Urothelium cell line (cell line): ENCODE measurements around the gene NALCN.

Experiments
- DNase-seq: peaks from one replicate; pipeline ENCODE4 v3.0.0; 2011; ENCODE audit warnings: low spot score, mixed read lengths
- FAIRE-seq: peaks from 2 replicates; lab custom pipeline; 2011; peaks lifted over from hg19 to GRCh38; lab: Jason Lieb, UNC

NALCN gene

DNA sequence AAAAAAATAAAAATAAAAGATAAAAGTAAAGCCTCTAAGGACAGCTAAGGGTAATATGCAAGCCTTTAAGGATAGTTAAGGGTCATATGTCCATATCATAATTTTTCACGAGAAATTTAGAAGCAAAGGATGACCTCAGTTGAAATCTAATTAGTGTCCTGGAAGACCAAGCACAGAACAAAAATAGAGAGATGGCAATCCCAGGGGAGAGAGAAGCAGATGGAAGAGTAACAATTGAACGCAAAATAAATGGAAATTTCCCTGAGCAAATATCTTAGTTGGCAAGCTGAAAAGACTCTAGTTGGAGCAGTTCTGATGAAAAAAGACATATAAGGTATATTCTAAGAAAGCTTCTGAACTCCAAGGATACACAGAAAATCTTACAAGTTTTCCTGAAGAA is 275.4 kb downstream of the NALCN start:
- FAIRE-seq, result no peak
- no peak for DNase-seq

DNA sequence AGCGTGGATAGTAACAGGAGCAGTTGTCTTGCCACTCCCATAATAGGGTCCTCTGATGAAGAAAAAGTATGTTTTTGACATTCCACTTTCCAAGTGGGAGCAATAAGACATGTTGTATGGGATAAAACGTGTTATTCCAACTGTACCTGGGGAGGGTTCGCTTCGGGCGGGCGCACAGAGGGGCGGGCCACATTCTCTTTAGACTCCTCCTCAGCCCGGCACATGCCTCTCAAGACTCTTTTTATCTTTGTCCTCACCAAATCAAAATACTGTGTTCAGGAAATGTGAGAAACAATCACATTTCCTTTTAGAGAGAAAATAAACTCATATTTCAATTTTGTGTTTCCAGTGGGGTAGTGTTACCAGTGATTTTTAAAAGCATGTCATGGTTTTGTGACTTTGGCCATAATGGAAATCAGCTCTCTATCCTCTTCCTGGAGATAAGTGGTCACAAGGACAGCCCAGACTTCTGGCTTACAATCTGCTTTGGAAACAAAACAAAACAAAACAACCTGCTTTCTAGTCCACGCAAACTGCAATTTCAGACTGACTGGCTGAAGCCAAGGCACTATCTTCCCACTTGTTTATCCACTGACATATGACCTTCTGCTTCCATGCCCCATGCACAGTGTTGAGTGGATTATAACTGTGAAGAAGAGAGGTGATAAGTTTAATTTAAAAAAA is 276.1 kb downstream of the NALCN start:
- DNase-seq (no peak), FAIRE-seq (no peak)

DNA sequence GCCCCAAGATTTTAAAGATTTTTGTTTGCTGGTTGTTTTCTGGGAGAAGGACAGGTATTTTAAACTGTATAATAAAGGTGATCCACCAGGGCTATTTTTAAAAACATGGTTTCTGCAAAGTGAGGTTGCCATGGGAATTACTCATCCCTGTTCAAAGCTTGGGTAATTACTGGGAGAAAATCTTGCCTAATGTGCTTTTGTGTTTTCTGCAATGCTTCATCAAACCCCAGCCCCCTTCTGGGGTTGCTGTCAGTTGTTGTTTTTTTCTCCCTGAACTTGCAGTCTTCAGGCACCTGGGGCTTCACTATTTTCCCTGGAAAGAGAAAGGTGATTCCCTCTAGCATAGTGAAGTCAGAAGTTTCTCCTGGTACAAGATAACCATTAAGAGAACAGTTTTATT is 277.2 kb downstream of the NALCN start:
- no peak for DNase-seq
- FAIRE-seq, result no peak

DNA sequence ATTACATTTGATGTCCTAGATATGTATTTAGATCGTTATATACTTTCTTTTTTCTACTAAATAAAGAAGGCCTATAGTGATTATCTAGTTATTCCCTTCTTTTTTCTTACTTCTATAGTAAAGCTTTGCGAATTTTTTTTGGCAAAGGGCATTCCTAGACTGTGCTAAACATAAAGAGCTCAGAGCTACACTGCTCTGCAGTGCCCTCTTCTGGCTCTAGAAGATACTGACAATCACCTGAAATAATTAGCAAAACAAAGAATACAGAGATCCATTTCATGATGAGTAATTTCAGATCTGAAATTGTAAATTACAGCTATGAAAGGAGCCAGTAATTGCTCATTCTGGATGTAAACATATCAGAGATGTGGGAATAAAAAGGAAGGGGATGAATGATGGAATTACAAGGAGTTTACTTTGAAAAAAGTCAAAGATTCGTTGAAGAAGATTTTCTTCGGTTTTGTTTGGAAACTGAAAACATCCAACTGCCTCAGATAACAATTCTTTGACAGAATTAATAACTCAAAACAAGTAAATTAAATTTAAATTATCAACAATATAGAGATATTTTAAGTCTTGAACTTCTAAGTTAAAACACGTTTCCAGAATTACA is 288.5 kb downstream of the NALCN start:
- peak; percentile 40 for DNase-seq
- FAIRE-seq, result no peak

DNA sequence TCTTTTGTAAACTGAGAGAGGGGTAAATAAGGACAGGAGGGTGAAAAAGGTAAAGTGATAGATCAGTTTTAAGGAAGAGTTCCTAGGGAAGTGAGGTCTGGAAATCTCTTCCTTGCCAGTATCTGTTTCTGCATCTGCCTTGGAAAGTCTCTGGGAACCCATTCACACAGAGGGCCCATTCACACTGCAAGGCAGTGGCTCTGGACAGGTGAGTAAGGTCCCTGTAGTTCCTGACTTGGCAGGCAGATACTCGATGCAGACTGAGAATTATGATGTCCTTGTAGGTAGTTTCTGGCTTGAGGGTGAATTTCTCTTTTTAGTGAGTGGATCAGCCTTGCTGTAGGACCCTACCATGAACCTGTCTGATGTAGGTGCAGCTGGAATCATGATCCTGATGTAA is 293.3 kb downstream of the NALCN start:
- DNase-seq (no peak), FAIRE-seq (no peak)

DNA sequence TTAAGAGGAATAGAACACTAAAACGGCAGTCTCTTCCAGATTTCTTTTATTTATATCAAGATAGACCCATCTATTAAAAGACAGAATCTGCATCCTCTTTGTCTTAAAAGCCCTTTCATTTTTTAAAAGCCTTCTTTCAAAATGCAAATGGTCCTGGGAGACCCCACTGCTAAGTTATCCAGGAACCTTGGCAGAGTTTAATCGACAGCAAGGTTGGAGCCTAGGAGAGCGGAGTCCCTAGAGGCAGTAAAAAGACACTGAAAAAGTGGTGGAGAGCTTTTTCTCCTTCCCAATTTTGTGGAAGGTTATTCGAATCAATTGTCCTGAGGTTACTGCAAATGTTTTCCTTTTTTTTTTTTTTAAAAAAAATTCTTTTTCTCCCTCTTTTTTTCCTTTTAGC is 294.7 kb downstream of the NALCN start:
- DNase-seq (no peak), FAIRE-seq (no peak)

DNA sequence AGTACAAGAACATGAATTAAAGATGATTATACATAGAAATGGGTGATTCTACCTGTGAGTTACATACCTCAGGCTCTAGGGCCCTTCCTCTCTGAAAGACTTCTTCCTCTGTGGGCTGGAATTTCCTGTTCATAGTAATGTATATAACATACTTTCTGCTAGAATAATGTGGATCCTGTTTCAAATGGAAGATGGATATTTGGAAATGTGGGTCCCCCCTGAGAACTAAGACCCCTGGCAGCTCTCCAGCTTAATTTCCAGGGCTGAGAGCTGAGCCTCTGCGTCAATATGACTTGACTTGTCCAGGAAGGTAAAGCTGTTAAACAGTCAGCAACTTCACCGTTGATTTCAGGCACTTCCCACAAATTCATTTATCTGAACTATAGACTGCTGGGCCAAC is 296.3 kb downstream of the NALCN start:
- DNase-seq, result no peak
- FAIRE-seq, result no peak

DNA sequence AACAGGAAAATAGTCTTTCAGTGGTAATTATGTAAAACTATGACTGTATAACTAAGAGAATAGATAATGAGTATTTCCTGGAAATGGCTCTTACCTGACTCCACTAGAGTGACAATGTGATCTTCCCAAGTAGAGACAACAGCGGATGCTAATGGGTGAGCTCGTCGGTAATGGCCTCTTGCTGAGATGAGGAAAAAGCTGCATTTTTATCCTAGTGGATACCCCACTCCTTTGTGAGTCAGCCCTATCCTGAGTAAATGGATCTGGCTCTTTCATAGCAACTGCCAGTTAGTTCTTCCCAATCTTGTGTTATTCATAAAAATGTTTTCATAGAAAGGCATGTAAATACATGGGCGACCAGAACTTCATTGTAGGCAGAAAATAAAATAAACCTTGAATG is 299.5 kb downstream of the NALCN start:
- DNase-seq, result no peak
- FAIRE-seq, result no peak

DNA sequence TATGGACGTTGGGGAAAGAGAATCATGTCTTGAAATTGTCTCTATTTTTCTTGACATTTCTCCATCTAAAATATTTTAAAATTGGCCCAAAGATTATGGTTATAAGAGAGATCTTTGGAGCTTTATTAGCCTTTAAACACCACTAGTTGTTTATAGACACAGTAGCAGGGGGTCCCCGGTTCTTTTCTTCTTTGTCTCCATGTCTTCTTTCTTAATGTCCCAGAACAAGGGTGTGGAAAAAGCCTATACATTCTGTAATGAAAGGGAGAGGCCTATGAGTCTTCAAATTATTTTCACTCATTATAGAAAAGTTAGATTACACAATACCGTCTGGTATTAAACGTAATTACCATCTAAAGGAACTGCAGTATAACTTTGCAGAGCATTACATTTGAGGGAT is 300.0 kb downstream of the NALCN start:
- no peak for FAIRE-seq
- DNase-seq, result no peak

DNA sequence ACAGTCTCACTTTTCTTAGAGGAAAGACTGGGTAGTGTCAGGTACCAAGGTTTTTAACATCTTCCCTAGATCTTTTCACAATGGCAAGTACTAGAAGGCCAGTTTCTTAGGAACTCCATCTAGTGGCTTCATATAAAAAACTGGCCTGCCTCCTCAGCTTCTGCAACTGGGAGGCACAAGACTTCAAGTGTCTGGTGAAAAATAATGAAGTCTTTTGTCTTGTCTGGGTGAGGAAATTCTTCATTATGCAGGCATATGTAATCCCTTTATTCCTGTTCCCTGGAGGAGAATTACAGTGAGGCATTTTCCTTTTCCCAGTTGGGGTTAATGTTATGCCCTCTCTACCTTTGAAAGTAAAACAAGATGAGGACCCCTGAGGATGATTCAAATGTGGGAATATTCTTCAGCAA is 300.5 kb downstream of the NALCN start:
- DNase-seq (no peak), FAIRE-seq (no peak)

DNA sequence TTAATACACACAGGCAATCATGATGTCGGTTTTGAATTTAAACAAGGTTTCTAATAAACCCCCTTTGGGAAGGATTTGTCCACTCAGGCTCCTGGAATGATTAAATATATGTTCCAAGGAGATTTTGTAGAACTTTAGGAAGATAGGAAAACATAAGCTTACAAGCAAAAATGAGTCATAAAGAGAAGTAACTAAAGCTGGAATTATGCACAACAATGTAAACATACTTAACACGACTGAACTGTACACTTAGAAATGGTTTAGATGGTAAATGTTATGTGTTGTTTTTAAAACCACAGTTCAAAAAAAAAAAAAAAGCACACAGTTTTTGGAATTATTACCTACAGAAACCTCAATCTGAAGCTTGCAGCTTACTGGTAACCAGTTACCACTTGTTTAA is 304.4 kb downstream of the NALCN start:
- DNase-seq (no peak), FAIRE-seq (no peak)

DNA sequence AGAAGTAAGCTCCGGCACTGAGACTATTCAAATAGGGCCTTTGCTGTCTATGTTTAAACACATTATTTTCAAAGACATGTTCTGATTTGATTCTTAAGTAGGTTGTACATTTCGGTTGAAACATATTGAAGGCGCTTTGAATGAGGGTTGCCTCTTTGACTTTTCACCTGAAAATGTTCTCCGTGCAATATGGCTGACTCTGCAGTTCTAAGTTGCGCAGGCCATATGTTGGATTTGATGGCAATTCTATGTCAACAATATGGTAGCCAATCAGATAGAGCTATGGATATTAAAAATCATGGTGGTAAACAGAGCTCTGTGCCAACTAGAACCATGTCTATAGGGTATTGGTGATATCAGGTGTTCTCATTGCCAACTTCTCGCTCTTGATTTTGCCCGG is 307.3 kb downstream of the NALCN start:
- DNase-seq (no peak), FAIRE-seq (no peak)

DNA sequence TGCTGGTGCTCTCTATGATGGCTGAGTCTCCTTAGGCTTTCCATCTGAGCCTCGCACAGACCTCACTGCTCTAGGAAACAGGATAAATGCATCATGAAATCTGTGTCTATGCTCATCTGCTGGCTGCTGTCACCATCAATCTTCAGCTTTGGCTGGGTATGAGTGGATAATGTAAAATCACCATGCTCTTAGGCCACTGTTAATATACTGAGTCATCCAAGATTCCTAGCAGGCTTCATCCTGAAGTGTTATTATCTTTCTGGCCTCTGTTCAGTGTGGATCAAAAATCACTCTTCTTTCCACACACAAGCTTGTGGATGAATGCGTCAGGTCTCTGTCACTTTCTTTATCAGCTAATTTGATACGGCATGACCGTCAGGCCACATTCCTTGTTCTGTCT is 317.4 kb downstream of the NALCN start:
- DNase-seq (no peak), FAIRE-seq (no peak)

DNA sequence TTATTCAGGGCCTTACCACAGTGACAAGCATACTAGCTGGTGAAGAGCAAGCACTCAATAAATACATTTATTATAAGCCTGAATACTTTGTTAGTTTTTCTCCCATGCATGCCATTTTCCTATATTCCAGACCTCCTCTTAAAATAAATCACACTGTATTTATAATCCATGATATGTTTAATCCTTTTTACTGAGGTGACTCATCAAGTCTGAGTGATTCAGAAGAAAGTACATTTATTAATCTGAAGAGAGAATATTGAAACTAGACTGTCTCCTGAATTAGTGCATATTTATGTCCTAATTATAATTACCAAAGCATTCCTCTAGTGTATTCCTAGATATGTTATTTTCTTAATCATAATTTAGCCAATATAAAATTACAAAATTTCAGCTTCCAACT is 323.3 kb downstream of the NALCN start:
- FAIRE-seq (no peak), DNase-seq (no peak)

DNA sequence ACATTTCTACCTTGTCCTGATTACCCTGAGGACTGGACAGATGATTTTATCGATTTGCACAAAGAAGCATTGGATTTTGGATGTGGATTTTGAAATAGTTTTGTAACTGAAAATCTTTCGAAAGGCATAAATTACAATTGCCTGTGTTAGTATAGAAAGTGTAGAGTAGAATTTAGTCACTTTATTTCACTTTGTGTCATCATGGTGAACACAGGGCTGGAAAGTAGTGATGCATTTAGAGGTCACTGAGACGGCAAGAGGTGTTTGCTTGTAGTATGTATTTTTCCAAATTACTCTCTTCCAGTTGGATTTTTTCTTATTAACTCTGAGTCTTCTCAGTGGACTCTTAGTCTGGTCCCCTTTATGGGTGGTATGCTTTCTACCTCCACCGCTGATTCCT is 326.0 kb downstream of the NALCN start:
- FAIRE-seq (no peak), DNase-seq (no peak)

DNA sequence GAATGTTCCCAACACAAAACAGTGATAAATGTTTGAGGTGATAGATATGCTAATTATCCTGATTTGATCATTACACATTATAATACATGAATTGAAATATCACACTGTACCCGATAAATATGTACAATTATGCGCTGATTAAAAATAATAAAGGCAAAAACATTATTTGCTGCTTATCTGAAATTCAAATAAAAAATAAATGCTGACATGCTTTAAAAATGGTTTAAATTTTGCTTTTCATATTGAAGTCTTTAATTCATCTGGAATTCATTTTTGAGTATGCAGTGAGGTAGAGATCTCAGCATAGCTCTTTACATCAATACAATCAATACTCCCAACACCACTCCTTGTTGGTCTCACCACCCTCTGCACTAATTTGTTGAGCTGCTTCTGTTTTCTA is 330.8 kb downstream of the NALCN start:
- DNase-seq (no peak), FAIRE-seq (no peak)

DNA sequence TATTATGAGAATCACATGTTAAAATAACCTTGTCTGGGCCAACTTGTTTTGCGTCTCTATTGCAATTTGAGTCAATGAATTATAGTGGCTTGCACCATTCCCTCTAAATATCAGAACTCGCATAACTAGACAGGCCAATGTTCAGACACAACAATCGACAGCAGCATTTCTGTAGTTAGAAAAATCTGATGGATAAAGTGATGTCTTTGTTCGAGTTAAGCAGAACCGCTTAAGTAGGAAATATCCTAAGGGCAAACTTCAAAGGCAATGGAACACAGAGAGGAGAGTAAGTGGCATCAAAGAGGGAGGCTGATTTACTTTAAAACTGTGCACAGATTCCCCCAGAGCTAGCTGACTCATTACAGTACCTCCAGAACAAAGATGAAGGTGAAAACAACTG is 333.9 kb downstream of the NALCN start:
- DNase-seq (no peak), FAIRE-seq (no peak)

DNA sequence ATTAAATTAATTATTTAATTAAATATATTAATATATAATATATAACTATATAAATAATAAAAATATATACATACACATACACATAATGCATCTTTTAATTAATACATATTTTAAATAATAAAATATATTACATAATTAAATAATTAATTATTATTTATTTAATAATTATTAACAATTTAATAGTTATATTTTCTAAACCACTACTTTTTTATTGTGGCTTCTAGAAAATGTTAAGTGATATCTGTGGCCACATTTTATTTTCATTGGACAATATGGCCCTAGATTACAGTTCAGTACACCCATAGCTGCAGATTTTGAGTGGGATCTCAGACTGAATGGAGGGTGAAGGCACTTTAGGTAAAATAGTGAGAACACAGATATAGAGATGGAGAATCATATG is 335.7 kb downstream of the NALCN start:
- no peak for DNase-seq

DNA sequence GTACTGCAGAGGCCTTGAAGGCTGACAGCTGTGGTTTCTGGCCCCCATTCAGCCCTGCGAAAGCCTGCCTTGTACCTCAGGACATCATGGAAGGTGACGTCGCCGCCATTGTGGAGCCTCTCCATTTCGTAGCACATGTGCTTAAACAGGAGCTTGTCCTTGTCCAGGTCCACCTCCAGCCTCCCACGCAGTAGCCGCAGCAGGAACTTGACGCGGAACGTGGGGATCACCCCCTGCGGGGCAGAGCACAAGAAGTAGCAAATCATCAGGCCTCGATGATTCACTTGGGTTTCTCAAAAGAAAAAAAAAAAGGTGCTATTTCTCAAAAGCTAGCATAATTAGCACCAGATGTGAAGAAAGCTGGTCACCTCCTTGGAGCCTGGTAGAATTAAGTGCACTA is 351.0 kb downstream of the NALCN start:
- DNase-seq, result no peak
- FAIRE-seq, result no peak

More for the DNA sequence above, 335.7 kb downstream of the NALCN start:
- FAIRE-seq, result no peak

DNA sequence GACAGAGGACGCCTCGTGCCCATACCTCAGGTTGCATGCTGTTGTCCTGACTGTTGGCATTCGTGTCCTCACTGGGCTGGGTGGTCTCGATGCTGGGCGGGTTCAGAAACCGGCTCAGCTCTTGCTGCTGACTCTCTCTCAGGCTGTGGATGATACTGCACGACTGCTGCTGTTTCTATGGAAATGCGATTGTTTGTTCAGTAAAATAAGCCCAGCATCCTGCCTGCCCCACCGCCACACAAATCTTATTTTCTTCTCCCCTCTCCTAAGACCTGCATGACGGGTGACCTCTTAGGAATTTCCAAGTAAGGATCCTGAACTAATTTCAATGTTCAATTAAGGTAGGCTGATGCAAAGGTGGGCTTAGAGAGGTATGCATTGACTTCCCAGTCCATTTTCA is 356.5 kb downstream of the NALCN start:
- FAIRE-seq (no peak), DNase-seq (no peak)

DNA sequence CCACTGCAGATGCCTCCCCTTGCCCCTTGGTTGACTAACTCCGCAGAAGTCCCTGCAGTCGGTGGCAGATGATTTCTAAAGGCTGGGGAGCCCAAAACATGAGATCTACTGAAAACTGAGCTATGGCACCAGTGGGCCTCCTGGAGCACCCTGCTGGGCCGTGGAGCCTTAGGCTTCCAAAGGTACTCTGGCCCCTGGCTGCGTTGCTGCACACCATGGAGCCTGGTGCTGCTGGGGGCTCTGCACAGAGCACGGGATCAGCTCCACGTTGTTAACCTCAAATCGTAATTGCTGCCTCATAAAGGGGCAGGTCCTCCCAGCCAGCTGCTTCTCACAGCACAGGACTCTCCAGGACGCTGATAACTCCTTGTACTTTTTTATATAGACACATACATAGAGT is 357.5 kb downstream of the NALCN start:
- FAIRE-seq (no peak), DNase-seq (no peak)

DNA sequence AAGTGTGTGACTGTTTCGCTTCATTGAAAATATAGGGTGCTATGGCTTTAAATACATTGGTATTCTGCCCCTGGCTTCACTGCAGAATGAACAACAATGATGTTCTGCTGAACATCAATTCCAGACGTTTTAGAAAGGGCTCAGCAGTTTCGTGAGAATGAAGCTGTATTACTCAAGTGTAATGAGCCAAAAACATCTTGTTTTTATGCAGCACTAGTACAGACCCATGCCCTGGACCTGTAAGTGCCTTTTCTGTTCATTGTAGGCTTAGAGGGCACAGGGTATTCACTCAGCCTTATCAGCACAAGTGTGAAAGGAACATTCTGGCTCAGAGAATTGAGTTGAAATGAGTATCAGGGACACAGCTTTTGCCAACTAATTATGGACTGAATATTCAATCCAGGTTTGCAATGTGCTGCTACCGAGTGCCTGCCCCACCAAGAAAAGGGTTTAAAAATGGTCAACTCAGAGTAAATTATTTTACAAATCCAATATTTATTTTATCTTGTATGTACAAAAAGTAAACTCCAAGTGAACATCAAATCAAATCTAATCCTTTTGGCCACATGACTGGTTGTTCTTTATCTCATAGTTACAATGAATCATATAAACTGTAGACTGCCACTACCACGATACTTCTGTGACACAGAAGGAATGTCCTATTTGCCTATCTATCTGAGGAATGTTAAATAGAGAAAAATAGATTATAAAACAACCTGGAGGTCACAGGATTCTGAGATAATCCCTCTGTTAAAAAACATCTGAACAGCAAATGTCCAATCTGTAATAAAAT is 362.8 kb downstream of the NALCN start:
- DNase-seq, result no peak
- FAIRE-seq, result no peak
